H9 (cell line): ENCODE data around the gene TRIM43. TPM values are rescaled to one million over a fixed set of nuclear protein-coding genes. Genes with fewer than 3 reads are reported as not detected.

Source experiments
- DNase-seq: peaks from one replicate; pipeline ENCODE4 v3.0.0-alpha.2; 2017
- H2AFZ ChIP-seq: one replicate; pipeline ENCODE4 v1.6.1; 2013; ENCODE audit warnings: mild to moderate bottlenecking, low read length, control low read depth, moderate library complexity
- H2AK5ac ChIP-seq: 2 replicates; pipeline ENCODE4 v1.6.1; 2013; ENCODE audit warnings: low read length, control low read depth, mixed read lengths; ENCODE audit not compliant: insufficient read length
- H2BK120ac ChIP-seq: one replicate; pipeline ENCODE4 v1.6.1; 2013; ENCODE audit warnings: low read depth, mild to moderate bottlenecking, low read length, control low read depth, inconsistent platforms; ENCODE audit not compliant: poor library complexity, severe bottlenecking
- H2BK12ac ChIP-seq: 2 replicates; pipeline ENCODE4 v1.6.1; 2013; ENCODE audit warnings: low read length, control low read depth, mixed read lengths, low read depth; ENCODE audit not compliant: insufficient read length
- H2BK15ac ChIP-seq: 2 replicates; pipeline ENCODE4 v1.6.1; 2013; ENCODE audit warnings: low read depth, low read length, control low read depth
- H2BK20ac ChIP-seq: one replicate; pipeline ENCODE4 v1.6.1; 2013; ENCODE audit warnings: low read depth, mild to moderate bottlenecking, low read length, control low read depth, inconsistent platforms; ENCODE audit not compliant: poor library complexity, severe bottlenecking
- H2BK5ac ChIP-seq: 2 replicates; pipeline ENCODE4 v1.6.1; 2013; ENCODE audit warnings: low read length, control low read depth, mixed read lengths; ENCODE audit not compliant: insufficient read length
- H3K14ac ChIP-seq: 2 replicates; pipeline ENCODE4 v1.6.1; 2013; ENCODE audit warnings: low read length, control low read depth; ENCODE audit not compliant: insufficient read depth
- H3K18ac ChIP-seq: 2 replicates; pipeline ENCODE4 v1.6.1; 2013; ENCODE audit warnings: low read depth, mild to moderate bottlenecking, mixed read lengths, low read length, control low read depth; ENCODE audit not compliant: insufficient read length
- H3K23ac ChIP-seq: 2 replicates; pipeline ENCODE4 v1.6.1; 2013; ENCODE audit warnings: low read length, control low read depth, mixed read lengths, low read depth; ENCODE audit not compliant: insufficient read length
- H3K23me2 ChIP-seq: 2 replicates; pipeline ENCODE4 v1.6.1; 2013; ENCODE audit warnings: low read depth, mild to moderate bottlenecking, mixed read lengths, low read length, control low read depth; ENCODE audit not compliant: insufficient read length, poor library complexity, severe bottlenecking
- H3K27ac ChIP-seq: 2 replicates; pipeline ENCODE4 v1.5.1; 2013; ENCODE audit warnings: low read length, control low read depth, mixed read lengths, low read depth; ENCODE audit not compliant: insufficient read length
- H3K27me3 ChIP-seq: 2 replicates; pipeline ENCODE4 v1.6.1; 2013; ENCODE audit warnings: low read length, control low read depth, inconsistent platforms; ENCODE audit not compliant: insufficient read depth
- H3K4ac ChIP-seq: 2 replicates; pipeline ENCODE4 v1.6.1; 2013; ENCODE audit warnings: low read depth, mild to moderate bottlenecking, control low read depth, inconsistent platforms, low read length, moderate library complexity
- H3K4me1 ChIP-seq: 2 replicates; pipeline ENCODE4 v1.6.1; 2013; ENCODE audit warnings: low read length, control low read depth, inconsistent platforms; ENCODE audit not compliant: insufficient read depth
- H3K4me2 ChIP-seq: 2 replicates; pipeline ENCODE4 v1.6.1; 2013; ENCODE audit warnings: low read length, control low read depth, mixed read lengths; ENCODE audit not compliant: insufficient read length, insufficient read depth
- H3K56ac ChIP-seq: 2 replicates; pipeline ENCODE4 v1.6.1; 2013; ENCODE audit warnings: low read depth, mild to moderate bottlenecking, mixed read lengths, low read length, control low read depth; ENCODE audit not compliant: insufficient read length
- H3K79me1 ChIP-seq: 2 replicates; pipeline ENCODE4 v1.6.1; 2013; ENCODE audit warnings: low read depth, mild to moderate bottlenecking, moderate library complexity, low read length, control low read depth, inconsistent platforms; ENCODE audit not compliant: insufficient read depth, poor library complexity, severe bottlenecking
- H3K79me2 ChIP-seq: 2 replicates; pipeline ENCODE4 v1.6.1; 2013; ENCODE audit warnings: low read length, control low read depth, inconsistent platforms; ENCODE audit not compliant: insufficient read depth
- H3K9ac ChIP-seq: 2 replicates; pipeline ENCODE4 v1.6.1; 2013; ENCODE audit warnings: low read length, control low read depth, mixed read lengths; ENCODE audit not compliant: insufficient read length; ENCODE audit errors: extremely low read depth
- H3K9me3 ChIP-seq: one replicate; pipeline ENCODE4 v1.6.1; 2013; ENCODE audit warnings: low read depth, low read length, inconsistent platforms; ENCODE audit not compliant: control insufficient read depth
- H3T11ph ChIP-seq: one replicate; pipeline ENCODE4 v1.6.1; 2013; ENCODE audit warnings: mild to moderate bottlenecking, low read length, control low read depth, inconsistent platforms
- H4K20me1 ChIP-seq: one replicate; pipeline ENCODE4 v1.6.1; 2013; ENCODE audit not compliant: control insufficient read depth, insufficient read length, insufficient read depth
- H4K5ac ChIP-seq: 2 replicates; pipeline ENCODE4 v1.6.1; 2013; ENCODE audit warnings: low read depth, mild to moderate bottlenecking, mixed read lengths, low read length, control low read depth; ENCODE audit not compliant: insufficient read length
- H4K8ac ChIP-seq: replicated peaks from 2 replicates; pipeline ENCODE4 v1.6.1; 2013; ENCODE audit warnings: low read length, control low read depth, mixed read lengths, low read depth; ENCODE audit not compliant: insufficient read length
- H4K91ac ChIP-seq: 2 replicates; pipeline ENCODE4 v1.6.1; 2013; ENCODE audit warnings: low read depth, mild to moderate bottlenecking, moderate library complexity, mixed read lengths, low read length, control low read depth; ENCODE audit not compliant: insufficient read length
- H3K27ac Mint-ChIP-seq, 3 experiments: 2 replicates in 2 of 3; 3 replicates in 1 of 3; pipeline ENCODE4 v1.8.0; 2020 to 2021; ENCODE audit warnings: mixed read lengths in 3 of 3, mild to moderate bottlenecking in 1 of 3, moderate library complexity in 1 of 3
- H3K27me3 Mint-ChIP-seq: 2 replicates; pipeline ENCODE4 v1.8.0; 2021; ENCODE audit warnings: low read depth, mild to moderate bottlenecking, moderate library complexity, mixed read lengths
- H3K36me3 Mint-ChIP-seq, 3 experiments: 2 replicates in 2 of 3; 3 replicates in 1 of 3; pipeline ENCODE4 v1.8.0; 2020 to 2021; ENCODE audit warnings: low read depth in 3 of 3, mixed read lengths in 3 of 3; ENCODE audit not compliant: insufficient read depth in 1 of 3
- H3K4me1 Mint-ChIP-seq, 2 experiments: 2 replicates each; pipeline ENCODE4 v1.8.0; 2020; ENCODE audit warnings: mixed read lengths in 2 of 2
- H3K4me3 Mint-ChIP-seq, 2 experiments: 2 replicates in 1 of 2; 3 replicates in 1 of 2; pipeline ENCODE4 v1.8.0; 2020 to 2021; ENCODE audit warnings: mild to moderate bottlenecking in 2 of 2, mixed read lengths in 2 of 2, moderate library complexity in 1 of 2
- H3K9me3 Mint-ChIP-seq, 2 experiments: 2 replicates in 1 of 2; 3 replicates in 1 of 2; pipeline ENCODE4 v1.8.0; 2020; ENCODE audit warnings: mild to moderate bottlenecking in 2 of 2, mixed read lengths in 2 of 2, moderate library complexity in 1 of 2
- WGBS: extraction: QIAGEN DNeasy Blood & Tissue Kit; methylation state at CpG from one replicate; pipeline ENCODE4 v1.1.7; 2013; ENCODE audit warnings: missing lambda C conversion rate, low lambda C conversion rate, mixed read lengths; ENCODE audit not compliant: insufficient read length; ENCODE audit errors: extremely low coverage; 5-methylcytosine and 5-hydroxymethylcytosine counted together
- total RNA-seq: library from RNA; stranded (reverse); gene quantifications from 2 replicates; pipeline ENCODE4 v1.2.1, GENCODE V29; 2021
- TF ChIP-seq, protein P1 (sequence below): fragments of 200-600 bp; sonication (generic); conservative IDR thresholded peaks from 3 replicates; pipeline ENCODE4 v1.8.0; 2021; ENCODE audit warnings: antibody characterized with exemption, mild to moderate bottlenecking

The TRIM43 gene
- total RNA-seq, 1 experiment from 2014 or later = not detected

DNA sequence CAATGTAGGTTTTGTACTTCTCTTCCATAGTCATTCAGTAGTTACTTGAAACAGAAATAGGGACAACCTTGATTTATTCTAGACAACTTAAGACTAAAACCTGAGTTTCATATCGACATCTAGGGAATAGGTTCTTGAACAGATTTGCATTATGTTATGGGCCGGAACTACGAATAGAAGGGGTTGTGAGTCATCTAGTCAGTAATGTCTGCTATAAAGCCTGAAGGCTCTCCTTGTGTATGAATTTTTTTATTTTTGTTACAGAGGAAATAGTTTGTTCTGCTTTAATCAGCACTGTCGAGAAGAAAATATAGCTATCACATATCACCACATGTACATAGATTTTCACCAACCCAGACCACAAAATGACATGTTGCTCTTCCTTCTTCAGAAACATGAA, 17.3 kb upstream of the TRIM43 start:
- H4K5ac ChIP-seq = no peak overlapping the region
- no peak overlapping the region for H3T11ph ChIP-seq
- no peak overlapping the region for H3K56ac ChIP-seq
- H3K9ac ChIP-seq = no peak overlapping the region
- H3K4ac ChIP-seq = no peak overlapping the region
- no CpG with 5 or more reads among the region's 4 CpGs for WGBS
- H3K4me3 Mint-ChIP-seq = no peak overlapping the region
- H4K8ac ChIP-seq = no peak overlapping the region
- H2BK12ac ChIP-seq = no peak overlapping the region
- no peak overlapping the region for H3K4me2 ChIP-seq
- H3K79me1 ChIP-seq = no peaks in the 10 kb centered on the region
- no peak overlapping the region for H2AFZ ChIP-seq
- H4K91ac ChIP-seq = no peak overlapping the region
- peaks cover 5% of the 10 kb centered on the region for H3K27me3 Mint-ChIP-seq
- TF ChIP-seq, protein P1, sequence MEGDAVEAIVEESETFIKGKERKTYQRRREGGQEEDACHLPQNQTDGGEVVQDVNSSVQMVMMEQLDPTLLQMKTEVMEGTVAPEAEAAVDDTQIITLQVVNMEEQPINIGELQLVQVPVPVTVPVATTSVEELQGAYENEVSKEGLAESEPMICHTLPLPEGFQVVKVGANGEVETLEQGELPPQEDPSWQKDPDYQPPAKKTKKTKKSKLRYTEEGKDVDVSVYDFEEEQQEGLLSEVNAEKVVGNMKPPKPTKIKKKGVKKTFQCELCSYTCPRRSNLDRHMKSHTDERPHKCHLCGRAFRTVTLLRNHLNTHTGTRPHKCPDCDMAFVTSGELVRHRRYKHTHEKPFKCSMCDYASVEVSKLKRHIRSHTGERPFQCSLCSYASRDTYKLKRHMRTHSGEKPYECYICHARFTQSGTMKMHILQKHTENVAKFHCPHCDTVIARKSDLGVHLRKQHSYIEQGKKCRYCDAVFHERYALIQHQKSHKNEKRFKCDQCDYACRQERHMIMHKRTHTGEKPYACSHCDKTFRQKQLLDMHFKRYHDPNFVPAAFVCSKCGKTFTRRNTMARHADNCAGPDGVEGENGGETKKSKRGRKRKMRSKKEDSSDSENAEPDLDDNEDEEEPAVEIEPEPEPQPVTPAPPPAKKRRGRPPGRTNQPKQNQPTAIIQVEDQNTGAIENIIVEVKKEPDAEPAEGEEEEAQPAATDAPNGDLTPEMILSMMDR = no peak
- H3K79me2 ChIP-seq = no peaks in the 10 kb centered on the region
- H3K27me3 ChIP-seq = no peaks in the 10 kb centered on the region
- H3K36me3 Mint-ChIP-seq = no peaks in the 10 kb centered on the region
- H3K27ac ChIP-seq = no peak overlapping the region
- H2AK5ac ChIP-seq = no peak overlapping the region
- H2BK120ac ChIP-seq = no peak overlapping the region
- H2BK15ac ChIP-seq = no peak overlapping the region
- DNase-seq = no peak
- no peaks in the 10 kb centered on the region for H3K4me1 ChIP-seq
- H3K18ac ChIP-seq = no peak overlapping the region
- peaks cover 0 to 44% of the 10 kb centered on the region in 2 experiments; a peak in 2 of 5 replicates for H3K9me3 Mint-ChIP-seq
- no peaks in the 10 kb centered on the region for H3K23me2 ChIP-seq
- H4K20me1 ChIP-seq = no peaks in the 10 kb centered on the region
- H3K23ac ChIP-seq = no peak overlapping the region
- no peak overlapping the region for H3K14ac ChIP-seq
- no peak overlapping the region for H2BK5ac ChIP-seq
- H3K9me3 ChIP-seq = no peaks in the 10 kb centered on the region
- peaks cover 0 to 2% of the 10 kb centered on the region in 2 experiments; a peak in 1 of 4 replicates for H3K4me1 Mint-ChIP-seq
- no peak overlapping the region for H2BK20ac ChIP-seq
- no peak overlapping the region for H3K27ac Mint-ChIP-seq
